H1 (cell line): ENCODE data around the gene F10.

ENCODE experiments used
- CREB1 ChIP-seq: IDR thresholded peaks from 2 replicates; pipeline ENCODE4 v1.6.1; 2012; ENCODE audit warnings: inconsistent platforms
- CTCF ChIP-seq, 3 experiments: IDR thresholded peaks; 1 replicate in 2 of 3; 2 replicates in 1 of 3; pipeline versions ENCODE4 v1.5.1 to v1.6.1; 2011; ENCODE audit warnings: low read length in 3 of 3, mild to moderate bottlenecking in 3 of 3, inconsistent platforms in 2 of 3, low read depth in 1 of 3, moderate library complexity in 1 of 3; ENCODE audit not compliant: insufficient read depth in 1 of 3; ENCODE audit errors: control extremely low read depth in 1 of 3
- EZH2 ChIP-seq: fragments of 200-600 bp; sonication (generic); IDR thresholded peaks from 2 replicates; pipeline ENCODE4 v1.7.1; 2012; ENCODE audit warnings: low read depth, mild to moderate bottlenecking, moderate library complexity, low read length, inconsistent platforms; ENCODE audit not compliant: severe bottlenecking
- RAD21 ChIP-seq, 2 experiments: IDR thresholded peaks in 1 of 2; conservative IDR thresholded peaks in 1 of 2; 2 replicates each; pipeline ENCODE4 v1.6.1; 2011; ENCODE audit warnings: low read depth in 2 of 2, low read length in 2 of 2, improper control_type of control experiment in 1 of 2, inconsistent platforms in 1 of 2, mild to moderate bottlenecking in 1 of 2, moderate library complexity in 1 of 2
- YY1 ChIP-seq: IDR thresholded peaks from 2 replicates; pipeline ENCODE4 v1.6.1; 2011; ENCODE audit warnings: low read depth, mild to moderate bottlenecking, low read length

GRCh38 chr13:113076681-113077401 lies 45.8 kb upstream of the F10 start:
- no peak for TF ChIP-seq CTCF (IDR thresholded peaks at IDR 0.05; ENCODE audit: control extremely low read depth in 1 of 3, insufficient read depth in 1 of 3, low read depth in 1 of 3, low read length in 3 of 3)
- TF ChIP-seq EZH2: no peak
- no peak for TF ChIP-seq RAD21 (IDR thresholded peaks at IDR 0.05 in 1 of 2, conservative IDR thresholded peaks at IDR 0.05 in 1 of 2; ENCODE audit: low read depth in 2 of 2, low read length in 2 of 2)
- TF ChIP-seq YY1: no peak
- no peak for TF ChIP-seq CREB1
